CD4-positive, alpha-beta memory T cell (primary cell): ENCODE results near the gene NCS1. TPM values are rescaled to one million over a fixed set of nuclear protein-coding genes. Genes with fewer than 3 reads are reported as not detected.

ENCODE experiments used
- CTCF ChIA-PET: fragments of 350-600 bp; sonication (Branson Sonifier 250); formaldehyde crosslinking; loops from one replicate; lab custom pipeline; 2021; ENCODE audit warnings: inconsistent platforms; ENCODE audit not compliant: partially characterized antibody; lab: Charles Lee
- POLR2A ChIA-PET: fragments of 350-600 bp; sonication (Branson Sonifier 250); formaldehyde crosslinking; loops from one replicate; lab custom pipeline; 2021; ENCODE audit not compliant: partially characterized antibody; lab: Charles Lee
- DNase-seq, 5 donors: peaks; one replicate each; pipeline versions ENCODE4 v3.0.0 to v3.0.0-alpha.2; 2020 to 2022; ENCODE audit warnings: mixed read lengths in 1 of 5
- H3K27ac ChIP-seq: one replicate; pipeline ENCODE4 v1.7.0; 2013; ENCODE audit warnings: low read depth, low read length
- H3K27me3 ChIP-seq: 2 replicates; pipeline ENCODE4 v1.7.0; 2013; ENCODE audit warnings: mild to moderate bottlenecking, low read length, moderate library complexity; ENCODE audit not compliant: insufficient read depth
- H3K36me3 ChIP-seq: 2 replicates; pipeline ENCODE4 v1.7.0; 2013; ENCODE audit warnings: mild to moderate bottlenecking, low read length, moderate library complexity; ENCODE audit not compliant: insufficient read depth
- H3K4me1 ChIP-seq: 2 replicates; pipeline ENCODE4 v1.7.0; 2013; ENCODE audit warnings: mild to moderate bottlenecking, low read length, moderate library complexity; ENCODE audit not compliant: insufficient read depth
- H3K4me3 ChIP-seq, 2 donors: one replicate each; pipeline ENCODE4 v1.7.0; 2013; ENCODE audit warnings: low read length in 2 of 2, mild to moderate bottlenecking in 1 of 2
- H3K9me3 ChIP-seq, 2 donors: one replicate each; pipeline ENCODE4 v1.7.0; 2013; ENCODE audit warnings: low read length in 2 of 2, control low read depth in 1 of 2; ENCODE audit not compliant: control insufficient read depth in 1 of 2
- H3K27ac Mint-ChIP-seq, 7 donors: one replicate each; pipeline ENCODE4 v1.8.0; 2020 to 2021; ENCODE audit warnings: mixed read lengths in 7 of 7, mild to moderate bottlenecking in 6 of 7, inconsistent platforms in 3 of 7, moderate library complexity in 3 of 7
- H3K27me3 Mint-ChIP-seq, 2 donors: one replicate each; pipeline ENCODE4 v1.8.0; 2020 to 2021; ENCODE audit warnings: mixed read lengths in 2 of 2
- H3K36me3 Mint-ChIP-seq, 2 donors: one replicate each; pipeline ENCODE4 v1.8.0; 2020 to 2021; ENCODE audit warnings: mixed read lengths in 2 of 2, inconsistent platforms in 1 of 2, mild to moderate bottlenecking in 1 of 2
- H3K4me1 Mint-ChIP-seq, 4 donors: one replicate each; pipeline ENCODE4 v1.8.0; 2020 to 2021; ENCODE audit warnings: mixed read lengths in 4 of 4, mild to moderate bottlenecking in 1 of 4
- H3K4me3 Mint-ChIP-seq, 8 donors: one replicate each; pipeline ENCODE4 v1.8.0; 2020 to 2021; ENCODE audit warnings: mixed read lengths in 8 of 8, mild to moderate bottlenecking in 7 of 8, moderate library complexity in 6 of 8, inconsistent platforms in 3 of 8
- H3K9me3 Mint-ChIP-seq, 8 donors: one replicate each; pipeline ENCODE4 v1.8.0; 2020 to 2021; ENCODE audit warnings: mixed read lengths in 8 of 8, mild to moderate bottlenecking in 5 of 8, inconsistent platforms in 3 of 8, moderate library complexity in 1 of 8
- intact Hi-C: fragments of 100-400 bp; cut with micrococcal nuclease; formaldehyde crosslinking; loops from one replicate; pipeline ENCODE4 v1.15.1; 2023
- polyA plus RNA-seq, 2 donors: library from polyadenylated mRNA; unstranded; fragments of 300-500 nt; fragmentation: Illumina TruSeq; gene quantifications; one replicate each; pipeline ENCODE4 v1.2.3, GENCODE V29; 2021
- total RNA-seq, 2 experiments: library from RNA; stranded (reverse); gene quantifications; one replicate each; pipeline ENCODE4 v1.2.3, GENCODE V29; 2021

Gene NCS1
- total and polyA plus RNA-seq, 4 experiments from 2014 or later: 0.64 to 0.90 TPM; not detected in 2

DNA sequence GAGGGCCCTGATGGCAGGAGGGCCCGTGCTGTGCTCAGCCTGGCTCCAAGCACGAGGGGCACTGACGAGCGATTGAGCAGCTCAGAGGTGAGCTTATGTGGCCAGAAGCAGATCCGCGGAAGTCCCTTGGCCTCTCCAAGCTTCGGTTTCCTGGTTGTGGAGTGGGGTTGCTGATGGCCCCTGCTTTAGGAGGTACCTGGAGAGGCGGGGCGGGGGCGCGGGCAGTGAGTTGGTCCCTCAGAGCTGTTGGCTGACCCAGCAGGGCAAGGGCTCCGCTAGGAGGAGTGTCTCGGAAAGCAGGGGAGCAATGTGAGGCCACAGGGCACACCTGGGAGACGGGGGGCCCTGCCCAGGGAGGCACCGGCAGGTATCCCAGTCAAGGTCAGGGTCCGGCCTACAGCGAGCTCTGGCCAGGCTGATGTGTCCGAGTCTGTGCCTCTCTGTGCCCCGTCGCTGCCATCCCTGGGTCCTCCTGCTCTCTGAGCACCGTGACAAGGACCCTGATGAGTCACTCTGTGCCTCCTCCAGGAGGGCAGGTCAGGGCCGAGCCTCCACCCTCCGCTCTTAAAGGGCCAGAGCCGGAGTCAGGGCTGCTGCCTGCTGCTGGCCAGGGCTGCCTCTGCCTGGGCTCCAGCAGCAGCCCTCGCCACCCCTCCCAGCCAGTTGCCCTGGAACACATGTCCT is 14.8 kb downstream of the NCS1 start:
- no peak overlapping the region for H3K4me3 ChIP-seq
- POLR2A ChIA-PET: no interaction called here
- CTCF ChIA-PET: interaction anchor here (0.6 kb wide), 1 partner anchor 14 kb away, joined by 3 read pairs; no protein-coding TSS in a partner anchor
- intact Hi-C loops: no loop called here
- no peak overlapping the region for H3K27ac ChIP-seq
- peak in 1 of 5 donors; percentile 7 for DNase-seq
- no peaks in the 10 kb centered on the region for H3K9me3 ChIP-seq
- H3K36me3 Mint-ChIP-seq: no peaks in the 10 kb centered on the region
- H3K9me3 Mint-ChIP-seq: no peaks in the 10 kb centered on the region
- H3K4me1 Mint-ChIP-seq: peaks cover 0 to 4% (median under 1%) of the 10 kb centered on the region in 4 donors
- H3K4me3 Mint-ChIP-seq: no peak overlapping the region
- no peaks in the 10 kb centered on the region for H3K27me3 Mint-ChIP-seq
- H3K27me3 ChIP-seq: no peaks in the 10 kb centered on the region
- no peak overlapping the region for H3K27ac Mint-ChIP-seq
- H3K4me1 ChIP-seq: no peaks in the 10 kb centered on the region
- no peaks in the 10 kb centered on the region for H3K36me3 ChIP-seq

DNA sequence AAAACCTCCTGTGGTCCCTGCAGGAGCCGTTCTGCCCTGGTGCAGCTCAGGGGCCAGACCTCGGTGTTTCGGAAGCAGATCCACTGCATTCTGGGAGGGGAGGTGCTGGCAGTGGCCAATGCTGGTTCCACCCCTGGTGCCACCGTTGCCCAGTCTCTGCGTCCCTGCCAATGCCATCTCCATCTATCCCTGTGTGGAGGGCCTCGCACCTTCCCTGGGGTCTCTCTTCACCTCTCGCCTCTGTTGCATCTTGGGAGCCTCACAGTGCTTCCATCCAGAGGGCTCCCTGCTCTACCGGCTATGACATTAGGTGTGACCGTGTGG is 15.3 kb downstream of the NCS1 start:
- H3K4me1 ChIP-seq: no peaks in the 10 kb centered on the region

DNA sequence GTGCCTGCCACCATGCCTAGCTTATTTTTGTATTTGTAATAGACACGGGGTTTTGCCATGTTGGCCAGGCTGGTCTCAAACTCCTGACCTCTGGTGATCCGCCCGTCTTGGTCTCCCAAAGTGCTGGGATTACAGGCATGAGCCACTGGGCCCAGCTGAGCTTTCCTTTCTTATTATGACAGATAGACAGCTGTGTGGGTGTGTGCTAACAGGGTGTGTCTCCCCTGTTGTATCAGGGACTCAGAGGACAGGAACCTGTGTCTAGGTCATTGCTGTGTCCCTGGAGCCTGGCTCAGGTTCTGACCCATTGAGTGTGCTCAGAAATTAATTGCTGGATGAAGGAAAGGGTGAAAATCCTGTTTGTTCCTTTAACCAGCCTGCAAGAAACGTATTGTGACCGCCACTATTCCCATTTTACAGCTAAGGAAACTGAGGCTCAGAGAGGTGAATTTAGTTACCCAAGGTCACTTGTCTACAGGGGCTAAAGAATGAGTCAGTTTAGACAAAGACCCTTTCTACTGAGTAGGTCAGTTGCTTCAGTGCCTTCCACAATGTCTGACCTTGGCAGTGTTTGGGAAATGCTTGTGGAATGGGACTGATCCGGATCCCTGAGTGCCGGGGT is 16.8 kb downstream of the NCS1 start:
- no peaks in the 10 kb centered on the region for H3K27me3 Mint-ChIP-seq
- H3K4me1 Mint-ChIP-seq: peaks cover 0 to 4% (median 0%) of the 10 kb centered on the region in 4 donors
- POLR2A ChIA-PET: no interaction called here

More for the DNA sequence above, 15.3 kb downstream of the NCS1 start:
- intact Hi-C loops: no loop called here
- CTCF ChIA-PET: no interaction called here
- Mint-ChIP-seq H3K4me3 (no peak overlapping the region), H3K27me3 (no peaks in the 10 kb centered on the region), H3K4me1 (peaks cover 0 to 4% (median under 1%) of the 10 kb centered on the region in 4 donors), H3K36me3 (no peaks in the 10 kb centered on the region), H3K9me3 (no peaks in the 10 kb centered on the region), H3K27ac (no peak overlapping the region)
- no peaks in the 10 kb centered on the region for H3K27me3 ChIP-seq
- POLR2A ChIA-PET: no interaction called here
- peak in 1 of 5 donors; percentile 36 for DNase-seq
- no peak overlapping the region for H3K27ac ChIP-seq
- no peaks in the 10 kb centered on the region for H3K36me3 ChIP-seq
- H3K4me3 ChIP-seq: no peak overlapping the region
- H3K9me3 ChIP-seq: no peaks in the 10 kb centered on the region

DNA sequence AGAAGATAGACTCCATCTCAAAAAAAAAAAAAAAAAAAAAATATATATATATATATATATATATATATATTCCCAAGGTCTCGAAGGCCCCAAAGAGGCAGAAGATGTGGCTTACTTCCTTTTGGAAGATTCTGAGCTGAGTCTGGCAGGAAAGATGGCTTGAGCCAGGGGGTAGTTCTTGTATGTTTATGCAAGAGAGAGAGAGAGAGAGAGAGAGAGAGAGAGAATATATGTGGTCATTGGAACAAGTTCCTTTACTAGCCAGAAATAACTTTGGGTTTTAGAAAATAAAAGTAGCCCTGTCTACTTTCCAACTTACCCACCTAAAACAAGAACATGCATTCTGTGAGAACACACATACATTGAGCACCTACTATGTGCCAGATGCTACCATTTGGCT is 17.6 kb downstream of the NCS1 start:
- no peaks in the 10 kb centered on the region for H3K27me3 ChIP-seq
- Mint-ChIP-seq H3K4me3 (no peak overlapping the region), H3K27me3 (no peaks in the 10 kb centered on the region), H3K27ac (peak overlapping the region in 1 of 7 donors; percentile 85), H3K36me3 (no peaks in the 10 kb centered on the region), H3K9me3 (no peaks in the 10 kb centered on the region), H3K4me1 (peaks cover 0 to 4% (median 0%) of the 10 kb centered on the region in 4 donors)
- no peak for DNase-seq
- CTCF ChIA-PET: no interaction called here
- no peak overlapping the region for H3K27ac ChIP-seq
- no peaks in the 10 kb centered on the region for H3K36me3 ChIP-seq
- POLR2A ChIA-PET: no interaction called here
- intact Hi-C loops: no loop called here
- H3K4me1 ChIP-seq: no peaks in the 10 kb centered on the region
- no peaks in the 10 kb centered on the region for H3K9me3 ChIP-seq
- H3K4me3 ChIP-seq: no peak overlapping the region

More for the DNA sequence above, 16.8 kb downstream of the NCS1 start:
- Mint-ChIP-seq H3K36me3 (no peaks in the 10 kb centered on the region), H3K27ac (no peak overlapping the region), H3K4me3 (no peak overlapping the region), H3K9me3 (no peaks in the 10 kb centered on the region)
- H3K36me3 ChIP-seq: no peaks in the 10 kb centered on the region
- CTCF ChIA-PET: no interaction called here
- H3K4me3 ChIP-seq: no peak overlapping the region
- no peak overlapping the region for H3K27ac ChIP-seq
- H3K9me3 ChIP-seq: no peaks in the 10 kb centered on the region
- intact Hi-C loops: no loop called here
- H3K4me1 ChIP-seq: no peaks in the 10 kb centered on the region
- no peak for DNase-seq
- H3K27me3 ChIP-seq: no peaks in the 10 kb centered on the region

DNA sequence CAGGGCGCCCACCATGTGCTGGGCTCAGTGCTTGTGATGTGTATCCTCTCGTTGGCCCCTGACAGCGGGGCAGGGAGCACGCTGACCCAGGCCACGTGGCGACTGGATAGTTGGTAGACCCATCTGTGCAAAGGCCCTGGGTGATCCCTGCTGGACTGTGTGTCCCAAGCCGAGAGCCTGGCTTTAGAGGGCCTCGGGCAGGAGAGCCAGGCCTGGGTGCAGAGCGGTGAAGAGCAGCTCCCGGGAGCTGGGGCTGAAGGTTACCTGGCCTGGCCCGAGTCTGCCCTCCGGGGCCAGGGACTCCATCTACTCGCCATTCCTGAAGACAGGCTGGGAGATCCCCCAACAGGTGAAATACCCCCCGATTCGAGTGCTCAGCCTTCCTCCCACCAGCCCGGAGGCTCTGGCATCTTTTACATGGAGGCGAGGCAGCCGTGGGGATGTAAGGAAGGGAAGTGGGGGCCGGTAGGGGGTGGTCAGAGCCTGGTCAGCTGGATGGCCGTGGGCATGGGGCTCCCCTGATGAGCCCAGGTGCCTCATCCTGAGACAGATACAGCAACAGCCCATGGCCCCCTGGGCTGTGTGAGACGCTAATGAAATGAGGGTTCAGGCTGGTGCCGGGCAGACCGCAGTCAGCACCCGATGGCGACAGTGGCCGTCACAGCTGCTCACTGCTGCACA is 19.0 kb downstream of the NCS1 start:
- Mint-ChIP-seq H3K27ac (no peak overlapping the region), H3K36me3 (no peaks in the 10 kb centered on the region), H3K4me1 (peaks cover 0 to 4% (median 0%) of the 10 kb centered on the region in 4 donors), H3K9me3 (no peaks in the 10 kb centered on the region), H3K27me3 (no peaks in the 10 kb centered on the region), H3K4me3 (no peak overlapping the region)
- no peaks in the 10 kb centered on the region for H3K4me1 ChIP-seq
- no peaks in the 10 kb centered on the region for H3K27me3 ChIP-seq
- H3K9me3 ChIP-seq: no peaks in the 10 kb centered on the region
- POLR2A ChIA-PET: no interaction called here
- no peak overlapping the region for H3K4me3 ChIP-seq
- no peaks in the 10 kb centered on the region for H3K36me3 ChIP-seq
- no peak overlapping the region for H3K27ac ChIP-seq
- CTCF ChIA-PET: no interaction called here
- DNase-seq: no peak
- intact Hi-C loops: no loop called here

DNA sequence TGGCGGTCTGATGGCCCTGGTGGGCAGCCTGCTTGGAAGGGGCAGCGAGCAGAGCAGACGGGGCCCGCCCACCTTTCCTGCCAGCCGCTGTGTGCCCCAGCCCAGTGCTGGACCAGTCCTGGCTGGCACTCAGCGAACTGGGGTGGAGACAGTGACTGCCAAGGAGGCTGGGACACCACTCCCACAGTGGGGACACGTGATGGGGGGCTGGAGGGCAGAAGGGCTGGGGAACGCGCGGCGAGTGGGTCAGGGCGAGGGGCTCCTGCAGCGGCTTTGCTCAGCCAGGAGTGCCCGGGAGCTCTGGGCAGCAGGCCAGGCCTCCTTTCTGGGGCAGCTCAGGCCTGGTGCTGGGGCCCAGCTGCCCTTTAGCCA is 19.5 kb downstream of the NCS1 start:
- ChIA-PET POLR2A (no interaction called here), CTCF (no interaction called here)
- Mint-ChIP-seq H3K27ac (no peak overlapping the region), H3K9me3 (no peaks in the 10 kb centered on the region), H3K4me1 (peaks cover 0 to 4% (median 0%) of the 10 kb centered on the region in 4 donors), H3K27me3 (no peaks in the 10 kb centered on the region), H3K36me3 (no peaks in the 10 kb centered on the region), H3K4me3 (no peak overlapping the region)
- no peaks in the 10 kb centered on the region for H3K36me3 ChIP-seq
- no peaks in the 10 kb centered on the region for H3K27me3 ChIP-seq
- no peaks in the 10 kb centered on the region for H3K9me3 ChIP-seq
- H3K27ac ChIP-seq: no peak overlapping the region
- peak in 1 of 5 donors; percentile 8 for DNase-seq
- intact Hi-C loops: no loop called here
- no peaks in the 10 kb centered on the region for H3K4me1 ChIP-seq
- H3K4me3 ChIP-seq: no peak overlapping the region

DNA sequence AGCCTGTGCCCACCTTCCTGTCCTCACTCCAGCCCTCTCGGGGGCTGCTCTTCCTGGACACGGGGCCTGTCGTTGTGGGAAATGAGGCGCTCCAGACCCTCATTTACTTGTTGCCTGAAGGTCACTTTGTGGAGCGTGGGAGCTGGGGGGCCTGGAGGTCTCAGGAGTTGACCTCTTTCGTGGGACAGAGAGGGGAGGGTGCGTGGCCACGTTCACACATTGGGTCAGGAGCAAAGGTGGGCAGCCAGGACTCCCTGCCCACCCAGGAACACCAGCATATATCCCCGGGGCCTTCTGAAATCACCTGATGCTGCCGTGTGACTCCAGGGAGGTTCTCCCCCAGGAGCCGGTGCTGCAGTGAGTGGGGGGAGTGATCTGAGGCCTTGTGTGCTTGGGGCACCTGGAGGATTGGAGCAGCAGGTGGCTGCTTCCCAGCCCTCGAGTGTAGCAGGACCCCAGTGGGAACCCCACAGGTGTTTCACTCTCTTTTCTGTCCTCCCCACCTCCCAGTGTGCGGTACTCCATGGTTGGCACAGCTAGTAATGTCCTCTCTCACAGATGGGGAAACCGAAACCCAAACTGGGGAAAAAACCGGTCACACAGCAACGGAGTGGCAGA is 20.3 kb downstream of the NCS1 start:
- H3K4me1 Mint-ChIP-seq: peaks cover 0 to 4% (median 0%) of the 10 kb centered on the region in 4 donors
- no peaks in the 10 kb centered on the region for H3K36me3 Mint-ChIP-seq
- intact Hi-C loops: no loop called here
- CTCF ChIA-PET: no interaction called here
- POLR2A ChIA-PET: no interaction called here
- no peak overlapping the region for H3K27ac Mint-ChIP-seq
- H3K9me3 Mint-ChIP-seq: no peaks in the 10 kb centered on the region
- H3K4me1 ChIP-seq: no peaks in the 10 kb centered on the region
- H3K36me3 ChIP-seq: no peaks in the 10 kb centered on the region
- no peak overlapping the region for H3K27ac ChIP-seq
- peak in 1 of 5 donors; percentile 0 for DNase-seq
- H3K4me3 ChIP-seq: no peak overlapping the region
- H3K27me3 Mint-ChIP-seq: no peaks in the 10 kb centered on the region
- H3K27me3 ChIP-seq: no peaks in the 10 kb centered on the region
- H3K9me3 ChIP-seq: no peaks in the 10 kb centered on the region
- H3K4me3 Mint-ChIP-seq: no peak overlapping the region
